Measurements from ENCODE around the gene ATP5MK.
A peak's percentile ranks its signal among the peaks of the same experiment; 100 is the strongest.

ATP5MK gene

DNA sequence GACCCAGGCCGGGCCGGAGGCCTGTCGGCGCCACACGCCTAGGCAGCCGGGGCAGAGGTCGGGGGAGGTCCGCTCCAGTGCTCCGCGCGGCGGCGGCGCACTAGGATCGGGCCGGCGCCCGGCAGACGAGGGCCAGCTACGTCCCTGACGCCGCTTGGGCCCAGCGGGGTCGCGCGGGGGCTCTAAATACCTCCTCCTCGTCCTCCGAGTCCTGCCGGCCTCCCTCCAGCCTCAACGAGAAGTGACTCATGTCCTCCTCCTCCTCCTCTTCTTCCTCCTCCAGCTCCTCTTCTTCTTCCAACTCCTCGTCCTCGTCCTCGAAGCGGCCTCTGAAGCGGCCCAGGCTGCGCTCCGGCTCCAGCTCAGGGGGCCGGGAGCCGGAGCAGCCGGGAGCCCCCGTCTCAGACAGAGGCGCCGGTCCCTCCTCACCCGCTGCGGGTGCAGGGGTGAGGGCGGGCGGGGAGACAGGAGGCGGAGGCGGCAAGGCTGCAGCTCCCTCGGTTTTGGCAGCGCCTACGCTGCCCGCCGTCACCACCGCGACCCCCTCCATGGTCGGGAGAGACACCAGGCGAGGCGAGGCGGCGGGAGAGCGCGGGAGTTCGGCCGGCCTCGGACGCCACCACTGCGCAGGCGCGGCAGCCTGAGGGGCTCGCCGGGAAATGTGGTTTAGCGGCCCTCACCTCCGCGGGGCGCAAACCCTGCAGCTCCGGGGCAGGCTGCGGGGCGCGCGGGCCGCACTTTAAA, 45.6 kb downstream of the ATP5MK start, which contains the start of gene PCGF6 (continued):
- TF ChIP-seq, protein P1, sequence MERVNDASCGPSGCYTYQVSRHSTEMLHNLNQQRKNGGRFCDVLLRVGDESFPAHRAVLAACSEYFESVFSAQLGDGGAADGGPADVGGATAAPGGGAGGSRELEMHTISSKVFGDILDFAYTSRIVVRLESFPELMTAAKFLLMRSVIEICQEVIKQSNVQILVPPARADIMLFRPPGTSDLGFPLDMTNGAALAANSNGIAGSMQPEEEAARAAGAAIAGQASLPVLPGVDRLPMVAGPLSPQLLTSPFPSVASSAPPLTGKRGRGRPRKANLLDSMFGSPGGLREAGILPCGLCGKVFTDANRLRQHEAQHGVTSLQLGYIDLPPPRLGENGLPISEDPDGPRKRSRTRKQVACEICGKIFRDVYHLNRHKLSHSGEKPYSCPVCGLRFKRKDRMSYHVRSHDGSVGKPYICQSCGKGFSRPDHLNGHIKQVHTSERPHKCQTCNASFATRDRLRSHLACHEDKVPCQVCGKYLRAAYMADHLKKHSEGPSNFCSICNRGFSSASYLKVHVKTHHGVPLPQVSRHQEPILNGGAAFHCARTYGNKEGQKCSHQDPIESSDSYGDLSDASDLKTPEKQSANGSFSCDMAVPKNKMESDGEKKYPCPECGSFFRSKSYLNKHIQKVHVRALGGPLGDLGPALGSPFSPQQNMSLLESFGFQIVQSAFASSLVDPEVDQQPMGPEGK (tag by site-specific recombination; IDR thresholded peaks at IDR 0.05), result peak; percentile 78
- TF ChIP-seq, protein P2, sequence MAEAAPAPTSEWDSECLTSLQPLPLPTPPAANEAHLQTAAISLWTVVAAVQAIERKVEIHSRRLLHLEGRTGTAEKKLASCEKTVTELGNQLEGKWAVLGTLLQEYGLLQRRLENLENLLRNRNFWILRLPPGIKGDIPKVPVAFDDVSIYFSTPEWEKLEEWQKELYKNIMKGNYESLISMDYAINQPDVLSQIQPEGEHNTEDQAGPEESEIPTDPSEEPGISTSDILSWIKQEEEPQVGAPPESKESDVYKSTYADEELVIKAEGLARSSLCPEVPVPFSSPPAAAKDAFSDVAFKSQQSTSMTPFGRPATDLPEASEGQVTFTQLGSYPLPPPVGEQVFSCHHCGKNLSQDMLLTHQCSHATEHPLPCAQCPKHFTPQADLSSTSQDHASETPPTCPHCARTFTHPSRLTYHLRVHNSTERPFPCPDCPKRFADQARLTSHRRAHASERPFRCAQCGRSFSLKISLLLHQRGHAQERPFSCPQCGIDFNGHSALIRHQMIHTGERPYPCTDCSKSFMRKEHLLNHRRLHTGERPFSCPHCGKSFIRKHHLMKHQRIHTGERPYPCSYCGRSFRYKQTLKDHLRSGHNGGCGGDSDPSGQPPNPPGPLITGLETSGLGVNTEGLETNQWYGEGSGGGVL (tag by site-specific recombination; IDR thresholded peaks at IDR 0.05), result peak; percentile 91
- TF ChIP-seq, protein P3, sequence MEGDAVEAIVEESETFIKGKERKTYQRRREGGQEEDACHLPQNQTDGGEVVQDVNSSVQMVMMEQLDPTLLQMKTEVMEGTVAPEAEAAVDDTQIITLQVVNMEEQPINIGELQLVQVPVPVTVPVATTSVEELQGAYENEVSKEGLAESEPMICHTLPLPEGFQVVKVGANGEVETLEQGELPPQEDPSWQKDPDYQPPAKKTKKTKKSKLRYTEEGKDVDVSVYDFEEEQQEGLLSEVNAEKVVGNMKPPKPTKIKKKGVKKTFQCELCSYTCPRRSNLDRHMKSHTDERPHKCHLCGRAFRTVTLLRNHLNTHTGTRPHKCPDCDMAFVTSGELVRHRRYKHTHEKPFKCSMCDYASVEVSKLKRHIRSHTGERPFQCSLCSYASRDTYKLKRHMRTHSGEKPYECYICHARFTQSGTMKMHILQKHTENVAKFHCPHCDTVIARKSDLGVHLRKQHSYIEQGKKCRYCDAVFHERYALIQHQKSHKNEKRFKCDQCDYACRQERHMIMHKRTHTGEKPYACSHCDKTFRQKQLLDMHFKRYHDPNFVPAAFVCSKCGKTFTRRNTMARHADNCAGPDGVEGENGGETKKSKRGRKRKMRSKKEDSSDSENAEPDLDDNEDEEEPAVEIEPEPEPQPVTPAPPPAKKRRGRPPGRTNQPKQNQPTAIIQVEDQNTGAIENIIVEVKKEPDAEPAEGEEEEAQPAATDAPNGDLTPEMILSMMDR (tag by site-specific recombination; IDR thresholded peaks at IDR 0.05), result peak; percentile 40; the same call in 1 of the 2 replicates
- TF ChIP-seq ZNF610 (tag by site-specific recombination; IDR thresholded peaks at IDR 0.05; ENCODE audit: borderline replicate concordance), result 0 out of 2 replicates have a peak, but pooled peaks have one; percentile 24
- TF ChIP-seq, protein P4, sequence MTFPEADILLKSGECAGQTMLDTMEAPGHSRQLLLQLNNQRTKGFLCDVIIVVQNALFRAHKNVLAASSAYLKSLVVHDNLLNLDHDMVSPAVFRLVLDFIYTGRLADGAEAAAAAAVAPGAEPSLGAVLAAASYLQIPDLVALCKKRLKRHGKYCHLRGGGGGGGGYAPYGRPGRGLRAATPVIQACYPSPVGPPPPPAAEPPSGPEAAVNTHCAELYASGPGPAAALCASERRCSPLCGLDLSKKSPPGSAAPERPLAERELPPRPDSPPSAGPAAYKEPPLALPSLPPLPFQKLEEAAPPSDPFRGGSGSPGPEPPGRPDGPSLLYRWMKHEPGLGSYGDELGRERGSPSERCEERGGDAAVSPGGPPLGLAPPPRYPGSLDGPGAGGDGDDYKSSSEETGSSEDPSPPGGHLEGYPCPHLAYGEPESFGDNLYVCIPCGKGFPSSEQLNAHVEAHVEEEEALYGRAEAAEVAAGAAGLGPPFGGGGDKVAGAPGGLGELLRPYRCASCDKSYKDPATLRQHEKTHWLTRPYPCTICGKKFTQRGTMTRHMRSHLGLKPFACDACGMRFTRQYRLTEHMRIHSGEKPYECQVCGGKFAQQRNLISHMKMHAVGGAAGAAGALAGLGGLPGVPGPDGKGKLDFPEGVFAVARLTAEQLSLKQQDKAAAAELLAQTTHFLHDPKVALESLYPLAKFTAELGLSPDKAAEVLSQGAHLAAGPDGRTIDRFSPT (tag by site-specific recombination; IDR thresholded peaks at IDR 0.05), result 0 out of 2 replicates have a peak, but pooled peaks have one; percentile 36
- TF ChIP-seq, protein P5, sequence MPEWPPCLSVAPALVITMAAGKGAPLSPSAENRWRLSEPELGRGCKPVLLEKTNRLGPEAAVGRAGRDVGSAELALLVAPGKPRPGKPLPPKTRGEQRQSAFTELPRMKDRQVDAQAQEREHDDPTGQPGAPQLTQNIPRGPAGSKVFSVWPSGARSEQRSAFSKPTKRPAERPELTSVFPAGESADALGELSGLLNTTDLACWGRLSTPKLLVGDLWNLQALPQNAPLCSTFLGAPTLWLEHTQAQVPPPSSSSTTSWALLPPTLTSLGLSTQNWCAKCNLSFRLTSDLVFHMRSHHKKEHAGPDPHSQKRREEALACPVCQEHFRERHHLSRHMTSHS (tag by site-specific recombination; IDR thresholded peaks at IDR 0.05), result no peak
- no peak for TF ChIP-seq SP3 (tag by site-specific recombination; IDR thresholded peaks at IDR 0.05)
- 0 out of 2 replicates have a peak, but pooled peaks have one; percentile 13 for TF ChIP-seq SP2 (tag by site-specific recombination; IDR thresholded peaks at IDR 0.05)
- peak; percentile 91 for TF ChIP-seq ZXDB (tag by site-specific recombination; IDR thresholded peaks at IDR 0.05)
- peak; percentile 35; the same call in 1 of the 2 replicates for TF ChIP-seq YY1 (tag by site-specific recombination; IDR thresholded peaks at IDR 0.05)
- TF ChIP-seq ZNF561 (tag by site-specific recombination; IDR thresholded peaks at IDR 0.05; ENCODE audit: borderline replicate concordance), result peak; percentile 76
- no peak for TF ChIP-seq ZNF768 (tag by site-specific recombination; IDR thresholded peaks at IDR 0.05)
- TF ChIP-seq, protein P6, sequence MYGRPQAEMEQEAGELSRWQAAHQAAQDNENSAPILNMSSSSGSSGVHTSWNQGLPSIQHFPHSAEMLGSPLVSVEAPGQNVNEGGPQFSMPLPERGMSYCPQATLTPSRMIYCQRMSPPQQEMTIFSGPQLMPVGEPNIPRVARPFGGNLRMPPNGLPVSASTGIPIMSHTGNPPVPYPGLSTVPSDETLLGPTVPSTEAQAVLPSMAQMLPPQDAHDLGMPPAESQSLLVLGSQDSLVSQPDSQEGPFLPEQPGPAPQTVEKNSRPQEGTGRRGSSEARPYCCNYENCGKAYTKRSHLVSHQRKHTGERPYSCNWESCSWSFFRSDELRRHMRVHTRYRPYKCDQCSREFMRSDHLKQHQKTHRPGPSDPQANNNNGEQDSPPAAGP (tag by site-specific recombination; IDR thresholded peaks at IDR 0.05), result 0 out of 2 replicates have a peak, but pooled peaks have one; percentile 6
- TF ChIP-seq, protein P7, sequence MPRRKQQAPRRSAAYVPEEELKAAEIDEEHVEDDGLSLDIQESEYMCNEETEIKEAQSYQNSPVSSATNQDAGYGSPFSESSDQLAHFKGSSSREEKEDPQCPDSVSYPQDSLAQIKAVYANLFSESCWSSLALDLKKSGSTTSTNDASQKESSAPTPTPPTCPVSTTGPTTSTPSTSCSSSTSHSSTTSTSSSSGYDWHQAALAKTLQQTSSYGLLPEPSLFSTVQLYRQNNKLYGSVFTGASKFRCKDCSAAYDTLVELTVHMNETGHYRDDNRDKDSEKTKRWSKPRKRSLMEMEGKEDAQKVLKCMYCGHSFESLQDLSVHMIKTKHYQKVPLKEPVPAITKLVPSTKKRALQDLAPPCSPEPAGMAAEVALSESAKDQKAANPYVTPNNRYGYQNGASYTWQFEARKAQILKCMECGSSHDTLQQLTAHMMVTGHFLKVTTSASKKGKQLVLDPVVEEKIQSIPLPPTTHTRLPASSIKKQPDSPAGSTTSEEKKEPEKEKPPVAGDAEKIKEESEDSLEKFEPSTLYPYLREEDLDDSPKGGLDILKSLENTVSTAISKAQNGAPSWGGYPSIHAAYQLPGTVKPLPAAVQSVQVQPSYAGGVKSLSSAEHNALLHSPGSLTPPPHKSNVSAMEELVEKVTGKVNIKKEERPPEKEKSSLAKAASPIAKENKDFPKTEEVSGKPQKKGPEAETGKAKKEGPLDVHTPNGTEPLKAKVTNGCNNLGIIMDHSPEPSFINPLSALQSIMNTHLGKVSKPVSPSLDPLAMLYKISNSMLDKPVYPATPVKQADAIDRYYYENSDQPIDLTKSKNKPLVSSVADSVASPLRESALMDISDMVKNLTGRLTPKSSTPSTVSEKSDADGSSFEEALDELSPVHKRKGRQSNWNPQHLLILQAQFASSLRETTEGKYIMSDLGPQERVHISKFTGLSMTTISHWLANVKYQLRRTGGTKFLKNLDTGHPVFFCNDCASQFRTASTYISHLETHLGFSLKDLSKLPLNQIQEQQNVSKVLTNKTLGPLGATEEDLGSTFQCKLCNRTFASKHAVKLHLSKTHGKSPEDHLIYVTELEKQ (tag by site-specific recombination; IDR thresholded peaks at IDR 0.05; ENCODE audit: borderline replicate concordance), result no peak
- peak; percentile 73 for TF ChIP-seq ZIC2 (tag by site-specific recombination; IDR thresholded peaks at IDR 0.05)
- peak; percentile 90 for TF ChIP-seq EGR2 (tag by site-specific recombination; IDR thresholded peaks at IDR 0.05; ENCODE audit: low read depth)
- TF ChIP-seq GLIS1 (tag by site-specific recombination; IDR thresholded peaks at IDR 0.05), result peak; percentile 83
- TF ChIP-seq GLIS2 (tag by site-specific recombination; IDR thresholded peaks at IDR 0.05), result peak; percentile 95
- TF ChIP-seq SP7 (tag by site-specific recombination; IDR thresholded peaks at IDR 0.05), result 0 out of 2 replicates have a peak, but pooled peaks have one; percentile 36
- TF ChIP-seq, protein P8, sequence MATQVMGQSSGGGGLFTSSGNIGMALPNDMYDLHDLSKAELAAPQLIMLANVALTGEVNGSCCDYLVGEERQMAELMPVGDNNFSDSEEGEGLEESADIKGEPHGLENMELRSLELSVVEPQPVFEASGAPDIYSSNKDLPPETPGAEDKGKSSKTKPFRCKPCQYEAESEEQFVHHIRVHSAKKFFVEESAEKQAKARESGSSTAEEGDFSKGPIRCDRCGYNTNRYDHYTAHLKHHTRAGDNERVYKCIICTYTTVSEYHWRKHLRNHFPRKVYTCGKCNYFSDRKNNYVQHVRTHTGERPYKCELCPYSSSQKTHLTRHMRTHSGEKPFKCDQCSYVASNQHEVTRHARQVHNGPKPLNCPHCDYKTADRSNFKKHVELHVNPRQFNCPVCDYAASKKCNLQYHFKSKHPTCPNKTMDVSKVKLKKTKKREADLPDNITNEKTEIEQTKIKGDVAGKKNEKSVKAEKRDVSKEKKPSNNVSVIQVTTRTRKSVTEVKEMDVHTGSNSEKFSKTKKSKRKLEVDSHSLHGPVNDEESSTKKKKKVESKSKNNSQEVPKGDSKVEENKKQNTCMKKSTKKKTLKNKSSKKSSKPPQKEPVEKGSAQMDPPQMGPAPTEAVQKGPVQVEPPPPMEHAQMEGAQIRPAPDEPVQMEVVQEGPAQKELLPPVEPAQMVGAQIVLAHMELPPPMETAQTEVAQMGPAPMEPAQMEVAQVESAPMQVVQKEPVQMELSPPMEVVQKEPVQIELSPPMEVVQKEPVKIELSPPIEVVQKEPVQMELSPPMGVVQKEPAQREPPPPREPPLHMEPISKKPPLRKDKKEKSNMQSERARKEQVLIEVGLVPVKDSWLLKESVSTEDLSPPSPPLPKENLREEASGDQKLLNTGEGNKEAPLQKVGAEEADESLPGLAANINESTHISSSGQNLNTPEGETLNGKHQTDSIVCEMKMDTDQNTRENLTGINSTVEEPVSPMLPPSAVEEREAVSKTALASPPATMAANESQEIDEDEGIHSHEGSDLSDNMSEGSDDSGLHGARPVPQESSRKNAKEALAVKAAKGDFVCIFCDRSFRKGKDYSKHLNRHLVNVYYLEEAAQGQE (tag by site-specific recombination; IDR thresholded peaks at IDR 0.05), result no peak
- TF ChIP-seq PRDM1 (tag by site-specific recombination; IDR thresholded peaks at IDR 0.05), result no peak

Data from HEK293 (cell line).